H9 (cell line): ENCODE results near the gene HSPA1L. TPM values are rescaled to one million over a fixed set of nuclear protein-coding genes. Genes with fewer than 3 reads are reported as not detected.

Experiments
- DNase-seq: peaks from one replicate; pipeline ENCODE4 v3.0.0-alpha.2; 2017
- H2AFZ ChIP-seq: one replicate; pipeline ENCODE4 v1.6.1; 2013; ENCODE audit warnings: mild to moderate bottlenecking, low read length, control low read depth, moderate library complexity
- H2AK5ac ChIP-seq: 2 replicates; pipeline ENCODE4 v1.6.1; 2013; ENCODE audit warnings: low read length, control low read depth, mixed read lengths; ENCODE audit not compliant: insufficient read length
- H2BK120ac ChIP-seq: one replicate; pipeline ENCODE4 v1.6.1; 2013; ENCODE audit warnings: low read depth, mild to moderate bottlenecking, low read length, control low read depth, inconsistent platforms; ENCODE audit not compliant: poor library complexity, severe bottlenecking
- H2BK12ac ChIP-seq: 2 replicates; pipeline ENCODE4 v1.6.1; 2013; ENCODE audit warnings: low read length, control low read depth, mixed read lengths, low read depth; ENCODE audit not compliant: insufficient read length
- H2BK15ac ChIP-seq: 2 replicates; pipeline ENCODE4 v1.6.1; 2013; ENCODE audit warnings: low read depth, low read length, control low read depth
- H2BK20ac ChIP-seq: one replicate; pipeline ENCODE4 v1.6.1; 2013; ENCODE audit warnings: low read depth, mild to moderate bottlenecking, low read length, control low read depth, inconsistent platforms; ENCODE audit not compliant: poor library complexity, severe bottlenecking
- H2BK5ac ChIP-seq: 2 replicates; pipeline ENCODE4 v1.6.1; 2013; ENCODE audit warnings: low read length, control low read depth, mixed read lengths; ENCODE audit not compliant: insufficient read length
- H3K14ac ChIP-seq: 2 replicates; pipeline ENCODE4 v1.6.1; 2013; ENCODE audit warnings: low read length, control low read depth; ENCODE audit not compliant: insufficient read depth
- H3K18ac ChIP-seq: 2 replicates; pipeline ENCODE4 v1.6.1; 2013; ENCODE audit warnings: low read depth, mild to moderate bottlenecking, mixed read lengths, low read length, control low read depth; ENCODE audit not compliant: insufficient read length
- H3K23ac ChIP-seq: 2 replicates; pipeline ENCODE4 v1.6.1; 2013; ENCODE audit warnings: low read length, control low read depth, mixed read lengths, low read depth; ENCODE audit not compliant: insufficient read length
- H3K23me2 ChIP-seq: 2 replicates; pipeline ENCODE4 v1.6.1; 2013; ENCODE audit warnings: low read depth, mild to moderate bottlenecking, mixed read lengths, low read length, control low read depth; ENCODE audit not compliant: insufficient read length, poor library complexity, severe bottlenecking
- H3K27ac ChIP-seq: 2 replicates; pipeline ENCODE4 v1.5.1; 2013; ENCODE audit warnings: low read length, control low read depth, mixed read lengths, low read depth; ENCODE audit not compliant: insufficient read length
- H3K27me3 ChIP-seq: 2 replicates; pipeline ENCODE4 v1.6.1; 2013; ENCODE audit warnings: low read length, control low read depth, inconsistent platforms; ENCODE audit not compliant: insufficient read depth
- H3K4ac ChIP-seq: 2 replicates; pipeline ENCODE4 v1.6.1; 2013; ENCODE audit warnings: low read depth, mild to moderate bottlenecking, control low read depth, inconsistent platforms, low read length, moderate library complexity
- H3K4me1 ChIP-seq: 2 replicates; pipeline ENCODE4 v1.6.1; 2013; ENCODE audit warnings: low read length, control low read depth, inconsistent platforms; ENCODE audit not compliant: insufficient read depth
- H3K4me2 ChIP-seq: 2 replicates; pipeline ENCODE4 v1.6.1; 2013; ENCODE audit warnings: low read length, control low read depth, mixed read lengths; ENCODE audit not compliant: insufficient read length, insufficient read depth
- H3K56ac ChIP-seq: 2 replicates; pipeline ENCODE4 v1.6.1; 2013; ENCODE audit warnings: low read depth, mild to moderate bottlenecking, mixed read lengths, low read length, control low read depth; ENCODE audit not compliant: insufficient read length
- H3K79me1 ChIP-seq: 2 replicates; pipeline ENCODE4 v1.6.1; 2013; ENCODE audit warnings: low read depth, mild to moderate bottlenecking, moderate library complexity, low read length, control low read depth, inconsistent platforms; ENCODE audit not compliant: insufficient read depth, poor library complexity, severe bottlenecking
- H3K79me2 ChIP-seq: 2 replicates; pipeline ENCODE4 v1.6.1; 2013; ENCODE audit warnings: low read length, control low read depth, inconsistent platforms; ENCODE audit not compliant: insufficient read depth
- H3K9ac ChIP-seq: 2 replicates; pipeline ENCODE4 v1.6.1; 2013; ENCODE audit warnings: low read length, control low read depth, mixed read lengths; ENCODE audit not compliant: insufficient read length; ENCODE audit errors: extremely low read depth
- H3K9me3 ChIP-seq: one replicate; pipeline ENCODE4 v1.6.1; 2013; ENCODE audit warnings: low read depth, low read length, inconsistent platforms; ENCODE audit not compliant: control insufficient read depth
- H3T11ph ChIP-seq: one replicate; pipeline ENCODE4 v1.6.1; 2013; ENCODE audit warnings: mild to moderate bottlenecking, low read length, control low read depth, inconsistent platforms
- H4K20me1 ChIP-seq: one replicate; pipeline ENCODE4 v1.6.1; 2013; ENCODE audit not compliant: control insufficient read depth, insufficient read length, insufficient read depth
- H4K5ac ChIP-seq: 2 replicates; pipeline ENCODE4 v1.6.1; 2013; ENCODE audit warnings: low read depth, mild to moderate bottlenecking, mixed read lengths, low read length, control low read depth; ENCODE audit not compliant: insufficient read length
- H4K8ac ChIP-seq: replicated peaks from 2 replicates; pipeline ENCODE4 v1.6.1; 2013; ENCODE audit warnings: low read length, control low read depth, mixed read lengths, low read depth; ENCODE audit not compliant: insufficient read length
- H4K91ac ChIP-seq: 2 replicates; pipeline ENCODE4 v1.6.1; 2013; ENCODE audit warnings: low read depth, mild to moderate bottlenecking, moderate library complexity, mixed read lengths, low read length, control low read depth; ENCODE audit not compliant: insufficient read length
- H3K27ac Mint-ChIP-seq, 3 experiments: 2 replicates in 2 of 3; 3 replicates in 1 of 3; pipeline ENCODE4 v1.8.0; 2020 to 2021; ENCODE audit warnings: mixed read lengths in 3 of 3, mild to moderate bottlenecking in 1 of 3, moderate library complexity in 1 of 3
- H3K27me3 Mint-ChIP-seq: 2 replicates; pipeline ENCODE4 v1.8.0; 2021; ENCODE audit warnings: low read depth, mild to moderate bottlenecking, moderate library complexity, mixed read lengths
- H3K36me3 Mint-ChIP-seq, 3 experiments: 2 replicates in 2 of 3; 3 replicates in 1 of 3; pipeline ENCODE4 v1.8.0; 2020 to 2021; ENCODE audit warnings: low read depth in 3 of 3, mixed read lengths in 3 of 3; ENCODE audit not compliant: insufficient read depth in 1 of 3
- H3K4me1 Mint-ChIP-seq, 2 experiments: 2 replicates each; pipeline ENCODE4 v1.8.0; 2020; ENCODE audit warnings: mixed read lengths in 2 of 2
- H3K4me3 Mint-ChIP-seq, 2 experiments: 2 replicates in 1 of 2; 3 replicates in 1 of 2; pipeline ENCODE4 v1.8.0; 2020 to 2021; ENCODE audit warnings: mild to moderate bottlenecking in 2 of 2, mixed read lengths in 2 of 2, moderate library complexity in 1 of 2
- H3K9me3 Mint-ChIP-seq, 2 experiments: 2 replicates in 1 of 2; 3 replicates in 1 of 2; pipeline ENCODE4 v1.8.0; 2020; ENCODE audit warnings: mild to moderate bottlenecking in 2 of 2, mixed read lengths in 2 of 2, moderate library complexity in 1 of 2
- WGBS: extraction: QIAGEN DNeasy Blood & Tissue Kit; methylation state at CpG from one replicate; pipeline ENCODE4 v1.1.7; 2013; ENCODE audit warnings: missing lambda C conversion rate, low lambda C conversion rate, mixed read lengths; ENCODE audit not compliant: insufficient read length; ENCODE audit errors: extremely low coverage; 5-methylcytosine and 5-hydroxymethylcytosine counted together
- total RNA-seq: library from RNA; stranded (reverse); gene quantifications from 2 replicates; pipeline ENCODE4 v1.2.1, GENCODE V29; 2021
- TF ChIP-seq, protein P1 (sequence below): fragments of 200-600 bp; sonication (generic); conservative IDR thresholded peaks from 3 replicates; pipeline ENCODE4 v1.8.0; 2021; ENCODE audit warnings: antibody characterized with exemption, mild to moderate bottlenecking

The HSPA1L gene
- total RNA-seq, 1 experiment from 2014 or later: 2.5 TPM

DNA sequence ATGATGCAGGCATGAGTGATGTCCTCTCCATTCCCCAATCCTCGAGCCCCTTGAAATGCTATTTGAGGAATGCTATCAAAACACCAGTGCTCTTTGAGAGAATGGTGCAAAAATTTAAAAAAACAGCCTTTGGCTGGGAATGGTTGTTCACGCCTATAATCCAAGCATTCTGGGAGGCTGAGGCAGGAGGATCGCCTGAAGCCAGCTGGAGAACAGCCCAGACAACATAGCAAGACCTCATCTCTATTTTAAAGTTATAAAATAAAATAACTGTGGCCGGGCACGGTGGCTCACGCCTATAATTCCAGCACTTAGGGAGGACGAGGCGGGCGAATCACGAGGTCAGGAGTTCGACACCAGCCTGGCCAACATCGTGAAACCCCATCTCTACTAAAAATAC, 15.3 kb downstream of the HSPA1L start:
- Histone ChIP-seq H3K4me1 (no peaks in the 10 kb centered on the region), H2BK120ac (no peak overlapping the region), H2AFZ (no peak overlapping the region), H3K79me1 (peaks cover 3% of the 10 kb centered on the region), H2BK5ac (no peak overlapping the region), H3K23ac (no peak overlapping the region), H3K9ac (no peak overlapping the region), H4K91ac (no peak overlapping the region), H2BK12ac (no peak overlapping the region), H3K4ac (no peak overlapping the region), H3K23me2 (no peaks in the 10 kb centered on the region), H3K56ac (no peak overlapping the region), H3K27ac (no peak overlapping the region), H4K5ac (no peak overlapping the region), H3K27me3 (no peaks in the 10 kb centered on the region), H2AK5ac (no peak overlapping the region), H2BK20ac (no peak overlapping the region), H3K4me2 (no peak overlapping the region), H4K20me1 (no peaks in the 10 kb centered on the region), H3T11ph (no peak overlapping the region), H4K8ac (no peak overlapping the region), H3K79me2 (no peaks in the 10 kb centered on the region), H3K18ac (no peak overlapping the region), H3K9me3 (no peaks in the 10 kb centered on the region), H3K14ac (no peak overlapping the region), H2BK15ac (no peak overlapping the region)
- no peaks in the 10 kb centered on the region; a peak in 1 of 4 replicates for H3K4me1 Mint-ChIP-seq
- H3K27ac Mint-ChIP-seq: no peak overlapping the region
- WGBS: no CpG with 5 or more reads among the region's 12 CpGs
- DNase-seq: no peak
- no peaks in the 10 kb centered on the region for H3K27me3 Mint-ChIP-seq
- H3K4me3 Mint-ChIP-seq: no peak overlapping the region
- peaks cover 6 to 58% (median 42%) of the 10 kb centered on the region in 3 experiments; a peak in 6 of 7 replicates for H3K36me3 Mint-ChIP-seq
- TF ChIP-seq, protein P1, sequence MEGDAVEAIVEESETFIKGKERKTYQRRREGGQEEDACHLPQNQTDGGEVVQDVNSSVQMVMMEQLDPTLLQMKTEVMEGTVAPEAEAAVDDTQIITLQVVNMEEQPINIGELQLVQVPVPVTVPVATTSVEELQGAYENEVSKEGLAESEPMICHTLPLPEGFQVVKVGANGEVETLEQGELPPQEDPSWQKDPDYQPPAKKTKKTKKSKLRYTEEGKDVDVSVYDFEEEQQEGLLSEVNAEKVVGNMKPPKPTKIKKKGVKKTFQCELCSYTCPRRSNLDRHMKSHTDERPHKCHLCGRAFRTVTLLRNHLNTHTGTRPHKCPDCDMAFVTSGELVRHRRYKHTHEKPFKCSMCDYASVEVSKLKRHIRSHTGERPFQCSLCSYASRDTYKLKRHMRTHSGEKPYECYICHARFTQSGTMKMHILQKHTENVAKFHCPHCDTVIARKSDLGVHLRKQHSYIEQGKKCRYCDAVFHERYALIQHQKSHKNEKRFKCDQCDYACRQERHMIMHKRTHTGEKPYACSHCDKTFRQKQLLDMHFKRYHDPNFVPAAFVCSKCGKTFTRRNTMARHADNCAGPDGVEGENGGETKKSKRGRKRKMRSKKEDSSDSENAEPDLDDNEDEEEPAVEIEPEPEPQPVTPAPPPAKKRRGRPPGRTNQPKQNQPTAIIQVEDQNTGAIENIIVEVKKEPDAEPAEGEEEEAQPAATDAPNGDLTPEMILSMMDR: no peak
- H3K9me3 Mint-ChIP-seq: no peaks in the 10 kb centered on the region
